ENCODE data around the gene WFDC10A. TPM values are rescaled to one million over a fixed set of nuclear protein-coding genes. Genes with fewer than 3 reads are reported as not detected.

The WFDC10A gene
- total and polyA plus RNA-seq, 2 donors (not counting 1 experiment from before 2014, with no cell fraction given): not detected

DNA sequence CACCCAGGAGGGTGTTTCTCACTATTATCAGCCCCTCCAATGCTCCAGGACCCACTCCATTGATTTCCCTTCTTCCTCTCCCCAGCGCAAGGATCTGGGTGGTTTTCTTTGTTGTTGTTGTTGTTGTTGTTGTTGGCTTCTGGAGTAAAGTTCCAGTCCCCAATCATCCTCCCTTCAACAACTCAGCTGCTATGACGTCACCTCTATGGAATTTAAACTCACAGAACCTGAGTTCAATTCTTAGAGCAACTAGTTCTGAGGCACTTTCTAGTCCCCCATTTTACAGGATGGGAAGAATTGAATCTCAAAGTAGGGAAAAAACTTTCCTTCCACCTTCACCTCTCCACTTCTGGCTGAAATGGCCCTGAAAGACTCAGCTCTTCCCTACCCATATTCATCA lies 40.7 kb upstream of the WFDC10A start:
- H3K4me3 ChIP-seq (ENCODE audit: control extremely low read depth in 1 of 5, extremely low read depth in 1 of 5, insufficient read depth in 1 of 5, low read depth in 2 of 5, low read length in 4 of 5): no peak overlapping the region
- TF ChIP-seq EZH2 (IDR thresholded peaks at IDR 0.05; ENCODE audit: borderline replicate concordance, insufficient read depth, low read depth, low read length, poor library complexity, severe bottlenecking): no peak
- TF ChIP-seq, protein P1, sequence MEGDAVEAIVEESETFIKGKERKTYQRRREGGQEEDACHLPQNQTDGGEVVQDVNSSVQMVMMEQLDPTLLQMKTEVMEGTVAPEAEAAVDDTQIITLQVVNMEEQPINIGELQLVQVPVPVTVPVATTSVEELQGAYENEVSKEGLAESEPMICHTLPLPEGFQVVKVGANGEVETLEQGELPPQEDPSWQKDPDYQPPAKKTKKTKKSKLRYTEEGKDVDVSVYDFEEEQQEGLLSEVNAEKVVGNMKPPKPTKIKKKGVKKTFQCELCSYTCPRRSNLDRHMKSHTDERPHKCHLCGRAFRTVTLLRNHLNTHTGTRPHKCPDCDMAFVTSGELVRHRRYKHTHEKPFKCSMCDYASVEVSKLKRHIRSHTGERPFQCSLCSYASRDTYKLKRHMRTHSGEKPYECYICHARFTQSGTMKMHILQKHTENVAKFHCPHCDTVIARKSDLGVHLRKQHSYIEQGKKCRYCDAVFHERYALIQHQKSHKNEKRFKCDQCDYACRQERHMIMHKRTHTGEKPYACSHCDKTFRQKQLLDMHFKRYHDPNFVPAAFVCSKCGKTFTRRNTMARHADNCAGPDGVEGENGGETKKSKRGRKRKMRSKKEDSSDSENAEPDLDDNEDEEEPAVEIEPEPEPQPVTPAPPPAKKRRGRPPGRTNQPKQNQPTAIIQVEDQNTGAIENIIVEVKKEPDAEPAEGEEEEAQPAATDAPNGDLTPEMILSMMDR (IDR thresholded peaks at IDR 0.05): no peak
- Mint-ChIP-seq H3K4me3 (no peak overlapping the region), H3K9me3 (ENCODE audit: insufficient read depth) (no peaks in the 10 kb centered on the region), H3K27me3 (peaks cover 9% of the 10 kb centered on the region), H3K27ac (no peak overlapping the region), H3K4me1 (no peaks in the 10 kb centered on the region)
- ChIA-PET CTCF (no interaction called here), POLR2A (no interaction called here)
- WGBS (ENCODE audit: insufficient coverage): no CpG with 5 or more reads among the region's 2 CpGs
- no peaks in the 10 kb centered on the region for H3K4me1 ChIP-seq (ENCODE audit: control insufficient read depth in 2 of 2, insufficient read depth in 2 of 2, low read length in 2 of 2)
- H3K9ac ChIP-seq (ENCODE audit: low read length): no peak overlapping the region
- H4K20me1 ChIP-seq (ENCODE audit: control insufficient read depth, insufficient read depth, low read length, poor library complexity, severe bottlenecking): no peaks in the 10 kb centered on the region
- no peak overlapping the region for H3K4me2 ChIP-seq (replicated peaks; ENCODE audit: low read depth, low read length, poor library complexity, severe bottlenecking)
- peaks cover 0 to 6% (median 1%) of the 10 kb centered on the region in 4 experiments for H3K27me3 ChIP-seq (replicated peaks in 1 of 4; ENCODE audit: control extremely low read depth in 1 of 4, control insufficient read depth in 3 of 4, insufficient read depth in 4 of 4, low read length in 3 of 4)
- no peak for DNase-seq
- no peak overlapping the region for H3K27ac ChIP-seq (ENCODE audit: low read length in 2 of 2)
- no peak for ATAC-seq (ENCODE audit: low read depth)
- H3K9me3 ChIP-seq (ENCODE audit: control extremely low read depth in 1 of 3, control insufficient read depth in 2 of 3, insufficient read depth in 1 of 3, low read length in 2 of 3): no peaks in the 10 kb centered on the region
- H3K36me3 ChIP-seq (replicated peaks in 1 of 2; ENCODE audit: control extremely low read depth in 1 of 2, control insufficient read depth in 1 of 2, extremely low read depth in 1 of 2, insufficient read depth in 2 of 2, low read length in 1 of 2): no peaks in the 10 kb centered on the region
- no peaks in the 10 kb centered on the region for H3K79me2 ChIP-seq (ENCODE audit: control insufficient read depth, insufficient read depth, low read length)
- H2AFZ ChIP-seq (ENCODE audit: insufficient read depth, low read depth, low read length, poor library complexity, severe bottlenecking): no peak overlapping the region
- intact Hi-C loops (cut with micrococcal nuclease): no loop called here

DNA sequence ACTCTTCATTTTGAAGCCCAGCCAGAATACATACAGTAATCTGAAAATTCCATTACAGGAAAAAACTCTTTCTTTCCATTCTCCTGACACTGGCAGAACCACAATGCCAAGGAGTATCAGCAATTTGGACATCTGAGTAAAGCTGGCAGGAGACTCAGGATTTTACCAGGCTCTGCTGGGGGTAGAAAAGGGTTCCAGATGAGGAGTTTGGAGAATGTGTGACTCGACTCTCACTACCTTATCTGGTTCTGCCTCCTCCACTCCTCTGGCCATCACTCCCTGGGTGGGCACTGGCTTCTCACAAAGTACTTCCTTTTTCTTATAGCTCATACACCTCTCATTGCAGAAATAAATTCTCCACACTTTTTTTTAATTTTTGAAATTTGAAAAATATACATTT lies 39.8 kb upstream of the WFDC10A start:
- Histone ChIP-seq H2AFZ (ENCODE audit: insufficient read depth, low read depth, low read length, poor library complexity, severe bottlenecking) (no peak overlapping the region), H3K4me1 (ENCODE audit: control insufficient read depth in 2 of 2, insufficient read depth in 2 of 2, low read length in 2 of 2) (no peaks in the 10 kb centered on the region), H3K9me3 (ENCODE audit: control extremely low read depth in 1 of 3, control insufficient read depth in 2 of 3, insufficient read depth in 1 of 3, low read length in 2 of 3) (no peaks in the 10 kb centered on the region), H3K27ac (ENCODE audit: low read length in 2 of 2) (no peak overlapping the region), H3K9ac (ENCODE audit: low read length) (no peak overlapping the region), H3K79me2 (ENCODE audit: control insufficient read depth, insufficient read depth, low read length) (no peaks in the 10 kb centered on the region), H3K4me3 (ENCODE audit: control extremely low read depth in 1 of 5, extremely low read depth in 1 of 5, insufficient read depth in 1 of 5, low read depth in 2 of 5, low read length in 4 of 5) (no peak overlapping the region), H3K36me3 (replicated peaks in 1 of 2; ENCODE audit: control extremely low read depth in 1 of 2, control insufficient read depth in 1 of 2, extremely low read depth in 1 of 2, insufficient read depth in 2 of 2, low read length in 1 of 2) (no peaks in the 10 kb centered on the region), H4K20me1 (ENCODE audit: control insufficient read depth, insufficient read depth, low read length, poor library complexity, severe bottlenecking) (no peaks in the 10 kb centered on the region), H3K4me2 (replicated peaks; ENCODE audit: low read depth, low read length, poor library complexity, severe bottlenecking) (no peak overlapping the region), H3K27me3 (replicated peaks in 1 of 4; ENCODE audit: control extremely low read depth in 1 of 4, control insufficient read depth in 3 of 4, insufficient read depth in 4 of 4, low read length in 3 of 4) (peaks cover 0 to 8% (median 2%) of the 10 kb centered on the region in 4 experiments)
- no peak for TF ChIP-seq EZH2 (IDR thresholded peaks at IDR 0.05; ENCODE audit: borderline replicate concordance, insufficient read depth, low read depth, low read length, poor library complexity, severe bottlenecking)
- TF ChIP-seq, protein P1 (IDR thresholded peaks at IDR 0.05): no peak
- ChIA-PET CTCF (no interaction called here), POLR2A (no interaction called here)
- DNase-seq: no peak
- H3K4me3 Mint-ChIP-seq: no peak overlapping the region
- peaks cover 18% of the 10 kb centered on the region for H3K27me3 Mint-ChIP-seq
- no peaks in the 10 kb centered on the region for H3K9me3 Mint-ChIP-seq (ENCODE audit: insufficient read depth)
- intact Hi-C loops (cut with micrococcal nuclease): no loop called here
- no peak for ATAC-seq (ENCODE audit: low read depth)
- WGBS (ENCODE audit: insufficient coverage): no CpG with 5 or more reads among the region's 1 CpG
- no peaks in the 10 kb centered on the region for H3K4me1 Mint-ChIP-seq
- H3K27ac Mint-ChIP-seq: no peak overlapping the region

Measured in B cell (primary cell).